ENCODE measurements around the gene KIF26A.

KIF26A gene

GRCh38 chr14:104164041-104164440 lies 25.7 kb downstream of the KIF26A start:
- TF ChIP-seq MAX (IDR thresholded peaks at IDR 0.05; ENCODE audit: low read depth, low read length), result no peak
- TF ChIP-seq CTCF (IDR thresholded peaks at IDR 0.05; ENCODE audit: low read depth, low read length), result no peak
- no peak for TF ChIP-seq MYC (IDR thresholded peaks at IDR 0.05; ENCODE audit: low read depth, low read length)
- TF ChIP-seq POLR2A (IDR thresholded peaks at IDR 0.05; ENCODE audit: extremely low read depth, insufficient read length), result no peak
- no peak overlapping the region for H3K4me3 ChIP-seq (ENCODE audit: low read depth, low read length)
- DNase-seq (ENCODE audit: low read depth), result no peak

- no peak for TF ChIP-seq MAX (IDR thresholded peaks at IDR 0.05; ENCODE audit: low read depth, low read length)
- TF ChIP-seq POLR2A (IDR thresholded peaks at IDR 0.05; ENCODE audit: extremely low read depth, insufficient read length), result no peak
- no peak for TF ChIP-seq CTCF (IDR thresholded peaks at IDR 0.05; ENCODE audit: low read depth, low read length)
- TF ChIP-seq MYC (IDR thresholded peaks at IDR 0.05; ENCODE audit: low read depth, low read length), result no peak
- no peak overlapping the region for H3K4me3 ChIP-seq (ENCODE audit: low read depth, low read length)
- no peak for DNase-seq (ENCODE audit: low read depth)
Observed at GRCh38 chr14:104164512-104164911, 26.1 kb downstream of the KIF26A start.

GRCh38 chr14:104166698-104167097 lies 28.3 kb downstream of the KIF26A start:
- TF ChIP-seq MYC (IDR thresholded peaks at IDR 0.05; ENCODE audit: low read depth, low read length) (no peak), MAX (IDR thresholded peaks at IDR 0.05; ENCODE audit: low read depth, low read length) (no peak)
- H3K4me3 ChIP-seq (ENCODE audit: low read depth, low read length), result no peak overlapping the region
- DNase-seq (ENCODE audit: low read depth), result no peak

GRCh38 chr14:104168603-104169002 lies 30.2 kb downstream of the KIF26A start:
- no peak overlapping the region for H3K4me3 ChIP-seq (ENCODE audit: low read depth, low read length)
- no peak for DNase-seq (ENCODE audit: low read depth)
- TF ChIP-seq CTCF (IDR thresholded peaks at IDR 0.05; ENCODE audit: low read depth, low read length) (no peak), MYC (IDR thresholded peaks at IDR 0.05; ENCODE audit: low read depth, low read length) (no peak), MAX (IDR thresholded peaks at IDR 0.05; ENCODE audit: low read depth, low read length) (no peak), POLR2A (IDR thresholded peaks at IDR 0.05; ENCODE audit: extremely low read depth, insufficient read length) (no peak)

GRCh38 chr14:104169005-104169698 lies 30.8 kb downstream of the KIF26A start:
- no peak for TF ChIP-seq POLR2A (IDR thresholded peaks at IDR 0.05; ENCODE audit: extremely low read depth, insufficient read length)
- no peak for TF ChIP-seq MAX (IDR thresholded peaks at IDR 0.05; ENCODE audit: low read depth, low read length)
- no peak for TF ChIP-seq CTCF (IDR thresholded peaks at IDR 0.05; ENCODE audit: low read depth, low read length)
- TF ChIP-seq MYC (IDR thresholded peaks at IDR 0.05; ENCODE audit: low read depth, low read length), result no peak
- H3K4me3 ChIP-seq (ENCODE audit: low read depth, low read length), result no peak overlapping the region
- DNase-seq (ENCODE audit: low read depth), result peak; percentile 11

GRCh38 chr14:104169699-104170479 lies 31.5 kb downstream of the KIF26A start:
- DNase-seq (ENCODE audit: low read depth), result no peak
- no peak overlapping the region for H3K4me3 ChIP-seq (ENCODE audit: low read depth, low read length)
- TF ChIP-seq MYC (IDR thresholded peaks at IDR 0.05; ENCODE audit: low read depth, low read length) (no peak), CTCF (IDR thresholded peaks at IDR 0.05; ENCODE audit: low read depth, low read length) (no peak), POLR2A (IDR thresholded peaks at IDR 0.05; ENCODE audit: extremely low read depth, insufficient read length) (no peak)
